ENCODE results near the gene PAX7.

DNA sequence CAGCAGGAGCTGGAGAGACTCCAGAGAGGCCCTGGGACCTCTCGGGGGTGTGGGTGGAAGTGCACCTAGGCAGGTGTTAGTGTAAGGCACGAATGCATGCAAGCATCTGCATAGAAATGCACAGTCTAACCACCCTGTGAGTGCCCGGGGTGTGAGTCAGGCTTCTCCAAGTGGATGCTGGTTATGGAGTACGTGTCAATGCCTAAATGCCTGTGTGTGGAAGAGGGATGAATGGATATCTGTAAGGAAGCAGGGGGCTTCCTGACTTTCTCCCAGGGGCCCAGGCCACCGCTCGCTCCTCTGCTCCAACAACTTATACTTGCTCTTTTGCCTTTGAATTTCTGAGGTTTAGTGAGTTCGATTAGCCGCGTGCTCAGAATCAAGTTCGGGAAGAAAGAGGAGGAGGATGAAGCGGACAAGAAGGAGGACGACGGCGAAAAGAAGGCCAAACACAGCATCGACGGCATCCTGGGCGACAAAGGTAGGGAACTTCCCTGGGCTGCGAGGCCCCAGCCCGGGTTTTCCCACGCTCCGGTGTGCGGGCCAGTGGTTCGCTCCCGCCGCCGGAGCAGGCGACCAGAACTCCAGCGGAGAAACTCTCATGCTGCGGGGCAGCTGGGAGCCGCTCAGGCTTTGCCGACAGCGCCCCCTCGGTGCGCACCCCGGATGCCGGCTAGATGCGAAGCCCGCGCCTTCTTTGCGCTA is 5.4 kb downstream of the PAX7 start:
- no peak for TF ChIP-seq MAZ (IDR thresholded peaks at IDR 0.05; ENCODE audit: borderline replicate concordance, low read depth, low read length)
- TF ChIP-seq POLR2A (IDR thresholded peaks at IDR 0.05; ENCODE audit: low read depth, low read length): no peak
- TF ChIP-seq RAD21 (IDR thresholded peaks at IDR 0.05; ENCODE audit: low read length): no peak
- TF ChIP-seq CTCF (conservative IDR thresholded peaks at IDR 0.05; ENCODE audit: low read depth, low read length): no peak
- no peak for TF ChIP-seq RCOR1 (IDR thresholded peaks at IDR 0.05; ENCODE audit: insufficient replicate concordance, low read length)
- TF ChIP-seq, protein P1, sequence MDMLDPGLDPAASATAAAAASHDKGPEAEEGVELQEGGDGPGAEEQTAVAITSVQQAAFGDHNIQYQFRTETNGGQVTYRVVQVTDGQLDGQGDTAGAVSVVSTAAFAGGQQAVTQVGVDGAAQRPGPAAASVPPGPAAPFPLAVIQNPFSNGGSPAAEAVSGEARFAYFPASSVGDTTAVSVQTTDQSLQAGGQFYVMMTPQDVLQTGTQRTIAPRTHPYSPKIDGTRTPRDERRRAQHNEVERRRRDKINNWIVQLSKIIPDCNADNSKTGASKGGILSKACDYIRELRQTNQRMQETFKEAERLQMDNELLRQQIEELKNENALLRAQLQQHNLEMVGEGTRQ (IDR thresholded peaks at IDR 0.05; ENCODE audit: low read depth, low read length): no peak
- TF ChIP-seq MXI1 (IDR thresholded peaks at IDR 0.05; ENCODE audit: borderline replicate concordance, low read depth, low read length): no peak

Measured in IMR-90 (cell line).